Measurements from ENCODE around the gene SEC14L2.
"Not testable (repeated sequence)": the region's sequence is repeated elsewhere in the genome, so short reads cannot be mapped to it uniquely, and the experiment has no call there.

- not testable (repeated sequence) for TF ChIP-seq CTCF, POLR2AphosphoS5, POLR2A (IDR thresholded peaks at IDR 0.05)
Observed at GRCh38 chr22:30401024-30401423, 4.2 kb downstream of the SEC14L2 start.
